Pancreas (tissue), 10 donors: ENCODE results near the gene GPATCH4. TPM values are rescaled to one million over a fixed set of nuclear protein-coding genes. Genes with fewer than 3 reads are reported as not detected.
"Not testable (repeated sequence)": the region's sequence is repeated elsewhere in the genome, so short reads cannot be mapped to it uniquely, and the experiment has no call there.

Experiments
- ATAC-seq, 4 donors: fragments of 200-7000 bp; cut with Tn5 transposase; one replicate each; pipeline versions ENCODE4 v1.8.0 to v1.9.1; 2020; ENCODE audit warnings: mild to moderate bottlenecking in 4 of 4, moderate library complexity in 4 of 4
- DNase-seq, 6 donors: peaks; one replicate each; pipeline ENCODE4 v3.0.0-alpha.2; 2020
- FAIRE-seq: peaks from 2 replicates; lab custom pipeline; 2012; peaks lifted over from hg19 to GRCh38; lab: Jason Lieb, UNC
- H3K27ac ChIP-seq, 4 donors: fragments of 200-600 bp; sonication (generic); 1 replicate in 3 of 4; 2 replicates in 1 of 4; pipeline versions ENCODE4 v1.5.0 to v1.8.0; 2020
- H3K27me3 ChIP-seq, 4 donors: fragments of 200-600 bp; one replicate each; pipeline ENCODE4 v1.8.0; 2021
- H3K36me3 ChIP-seq, 3 donors: fragments of 200-600 bp; sonication (generic) in 1 of 3; one replicate each; pipeline versions ENCODE4 v1.5.0 to v1.8.0; 2020 to 2021
- H3K4me1 ChIP-seq, 3 donors: fragments of 200-600 bp; one replicate each; pipeline ENCODE4 v1.8.0; 2021
- H3K4me3 ChIP-seq, 4 donors: fragments of 200-600 bp; sonication (generic) in 2 of 4; one replicate each; pipeline versions ENCODE4 v1.5.0 to v1.8.0; 2020 to 2021
- H3K9me3 ChIP-seq, 4 donors: fragments of 200-600 bp; one replicate each; pipeline ENCODE4 v1.8.0; 2021
- CTCF ChIP-seq, 4 donors: fragments of 200-600 bp; sonication (generic) in 3 of 4; IDR thresholded peaks; one replicate each; pipeline versions ENCODE4 v1.5.0 to v1.8.0; 2021; ENCODE audit warnings: antibody characterized with exemption in 4 of 4
- WGBS, 2 donors: extraction: QIAGEN DNeasy Blood & Tissue Kit; methylation state at CpG; one replicate each; pipeline ENCODE4 v1.1.7; 2013; 5-methylcytosine and 5-hydroxymethylcytosine counted together
- intact Hi-C, 3 donors: fragments of 100-400 bp; cut with DNase I; formaldehyde crosslinking; loops; one replicate each; pipeline versions ENCODE4 v1.11.1 to v1.14.2; 2022
- polyA plus RNA-seq, 2 donors: library from polyadenylated mRNA; stranded (reverse); fragments of 200-250 nt; gene quantifications; one replicate each; pipeline ENCODE4 v1.2.3, GENCODE V29; 2013
- total RNA-seq, 6 donors: library from RNA; stranded (reverse); fragmentation: NEBNext Ultra II Directional in 4 of 6; extraction: Animal tissue kit (Norgen Biotek cat#: 25700) in 4 of 6; gene quantifications; one replicate each; pipeline versions ENCODE4 v1.2.1 to v1.2.4, GENCODE V29; 2021 to 2023
- donor health status: healthy with polysubstance abuse.
- donor health status: DM: no; HTN: no; CAD: no; lungs with moderate emphysema.
- donor health status: DM: no; HTN: no; CAD: no.
- donor health status: control.
- donor health status: control.
- donor health status: Bipolar disorder and iron deficiency.
- donor health status: DM: yes; HTN: yes; CAD: no.
- donor health status: DM: no; HTN: no; CAD: no.
- donor health status: DM: no; HTN: no; CAD: no.
- donor health status: DM: yes; HTN: yes; CAD: no.

Gene GPATCH4
- total and polyA plus RNA-seq, 8 donors = 6.4 to 16.9 (median 13.2) TPM

- Histone ChIP-seq H3K4me1 (peaks cover 5 to 8% (median 5%) of the 10 kb centered on the region in 3 donors), H3K36me3 (no peaks in the 10 kb centered on the region), H3K9me3 (no peaks in the 10 kb centered on the region), H3K4me3 (no peak overlapping the region), H3K27ac (no peak overlapping the region), H3K27me3 (peaks cover 0 to 20% (median 0%) of the 10 kb centered on the region in 4 donors)
- no peak for TF ChIP-seq CTCF (IDR thresholded peaks at IDR 0.05)
- ATAC-seq = no peak
- DNase-seq = no peak
- no peak for FAIRE-seq
- intact Hi-C loops = no loop called here
- WGBS, 2 donors = 40 to 65% methylated on average over 6 of the region's 6 CpGs
Observed at GRCh38 chr1:156639601-156640101, 38.4 kb upstream of the GPATCH4 start.

GRCh38 chr1:156638189-156638985, 37.1 kb upstream of the GPATCH4 start:
- no peak for FAIRE-seq
- H3K4me3 ChIP-seq = no peak overlapping the region
- H3K27me3 ChIP-seq = peaks cover 0 to 20% (median 0%) of the 10 kb centered on the region in 4 donors
- intact Hi-C loops = no loop called here
- H3K4me1 ChIP-seq = peaks cover 5 to 8% (median 5%) of the 10 kb centered on the region in 3 donors
- H3K36me3 ChIP-seq = no peaks in the 10 kb centered on the region
- H3K27ac ChIP-seq = no peak overlapping the region
- H3K9me3 ChIP-seq = no peaks in the 10 kb centered on the region
- ATAC-seq = no peak
- TF ChIP-seq CTCF (IDR thresholded peaks at IDR 0.05) = no peak
- no peak for DNase-seq
- WGBS, 2 donors = 57 to 69% methylated on average over 6 to 8 of the region's 8 CpGs

- 57 to 69% methylated on average over 3 of the region's 3 CpGs for WGBS, 2 donors
- FAIRE-seq (no peak), DNase-seq (no peak), ATAC-seq (no peak)
- Histone ChIP-seq H3K9me3 (no peaks in the 10 kb centered on the region), H3K4me1 (no peaks in the 10 kb centered on the region), H3K27me3 (no peaks in the 10 kb centered on the region), H3K27ac (no peak overlapping the region), H3K4me3 (no peak overlapping the region), H3K36me3 (no peaks in the 10 kb centered on the region)
- intact Hi-C loops = no loop called here
- no peak for TF ChIP-seq CTCF (IDR thresholded peaks at IDR 0.05)
Observed at GRCh38 chr1:156632355-156632754, 31.1 kb upstream of the GPATCH4 start.

- WGBS, 2 donors = 64 to 66% methylated on average over 9 of the region's 9 CpGs
- H3K27me3 ChIP-seq, H3K4me1 ChIP-seq, FAIRE-seq, intact Hi-C loops, H3K9me3 ChIP-seq, ATAC-seq, H3K36me3 ChIP-seq, DNase-seq, H3K27ac ChIP-seq, H3K4me3 ChIP-seq: not testable (repeated sequence)
Observed at GRCh38 chr1:156631152-156631551, 29.9 kb upstream of the GPATCH4 start.

- no peak for ATAC-seq
- H3K9me3 ChIP-seq = no peaks in the 10 kb centered on the region
- no peak overlapping the region for H3K27ac ChIP-seq
- peaks cover 0 to 15% (median 2%) of the 10 kb centered on the region in 4 donors for H3K27me3 ChIP-seq
- H3K36me3 ChIP-seq = no peaks in the 10 kb centered on the region
- DNase-seq = no peak
- H3K4me3 ChIP-seq = no peak overlapping the region
- peaks cover 0 to 8% (median 4%) of the 10 kb centered on the region in 3 donors for H3K4me1 ChIP-seq
- FAIRE-seq = no peak
- intact Hi-C loops = loop anchor here in 1 of 3 donors (5.0 kb wide), 1 partner anchor 253 kb away; no protein-coding TSS in a partner anchor
- no peak for TF ChIP-seq CTCF (IDR thresholded peaks at IDR 0.05)
- WGBS, 2 donors = 79 to 81% methylated on average over 8 of the region's 8 CpGs
Observed at GRCh38 chr1:156629823-156630449, 28.7 kb upstream of the GPATCH4 start.
